EH (cell line): ENCODE measurements around the gene MSRB3.
"Not testable (repeated sequence)": the region's sequence is repeated elsewhere in the genome, so short reads cannot be mapped to it uniquely, and the experiment has no call there.

Experiments
- DNase-seq: peaks from one replicate; pipeline ENCODE4 v3.0.0-alpha.2; 2015; ENCODE audit warnings: low read depth

The MSRB3 gene

DNA sequence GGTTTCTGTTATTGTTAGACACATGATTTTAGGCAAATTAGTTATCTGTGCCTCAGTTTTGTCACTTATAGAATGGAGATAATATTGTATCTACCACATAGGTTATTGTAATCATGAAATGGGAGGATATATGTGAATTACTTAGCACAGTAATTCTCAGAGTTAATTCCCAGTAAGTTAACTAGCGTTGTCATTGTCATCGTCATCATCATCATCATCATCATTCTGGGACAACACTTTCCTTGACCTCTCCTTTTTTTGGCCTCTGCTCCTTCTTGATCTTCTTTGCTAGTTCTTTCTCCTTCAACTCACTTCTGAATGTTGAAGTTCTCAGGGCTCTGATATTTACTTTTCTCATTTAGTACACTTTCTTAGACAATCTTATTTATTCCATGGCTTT lies 13.8 kb downstream of the MSRB3 start:
- no peak for DNase-seq

DNA sequence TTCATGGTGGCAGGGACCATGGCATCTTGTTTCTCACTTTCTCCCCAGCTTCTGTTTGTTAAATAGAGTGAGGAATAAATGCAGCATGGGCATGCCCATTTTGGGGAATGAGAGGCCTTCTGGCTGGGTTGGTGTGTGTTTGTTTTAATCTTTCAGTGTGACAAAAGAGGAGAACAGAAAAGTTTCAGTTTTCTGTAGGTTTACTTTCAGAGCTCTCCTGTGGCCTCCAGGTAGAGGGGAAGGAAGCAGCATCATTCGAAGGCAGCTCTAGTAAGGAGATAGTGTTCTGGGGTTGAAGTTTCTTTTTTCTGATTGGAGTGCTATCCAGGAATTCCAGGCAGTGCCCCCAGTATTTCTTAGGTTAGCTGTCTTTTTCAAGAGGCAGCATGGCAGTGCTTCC lies 15.3 kb downstream of the MSRB3 start:
- no peak for DNase-seq

DNA sequence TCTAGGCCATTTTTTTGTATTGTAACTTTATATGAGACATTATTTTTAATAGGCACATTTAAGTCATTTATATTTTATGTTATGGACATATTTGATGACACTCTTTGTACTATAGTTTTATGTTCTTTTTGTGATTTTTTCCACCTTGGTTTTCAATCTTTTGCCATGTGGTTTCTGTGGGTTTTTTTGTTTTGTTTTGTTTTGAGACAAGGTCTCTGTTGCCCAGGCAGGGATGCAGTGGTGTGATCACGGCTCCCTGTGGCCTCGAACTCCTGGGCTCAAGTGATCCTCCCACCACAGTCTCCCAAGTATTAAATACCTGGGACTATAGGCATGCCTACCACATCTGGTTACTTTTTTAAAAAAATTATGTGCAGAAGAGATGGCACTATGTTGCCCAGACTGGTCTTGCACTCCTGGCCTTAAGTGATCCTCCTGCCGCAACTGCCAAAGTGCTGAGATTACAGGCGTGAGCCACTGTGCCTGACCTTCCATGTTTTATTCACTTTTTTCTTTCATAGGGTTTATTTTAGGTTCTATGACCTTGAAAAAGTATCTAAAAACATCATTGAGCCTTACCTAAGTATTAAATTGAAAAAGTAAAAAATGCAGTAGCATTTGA lies 16.3 kb downstream of the MSRB3 start:
- DNase-seq = no peak

DNA sequence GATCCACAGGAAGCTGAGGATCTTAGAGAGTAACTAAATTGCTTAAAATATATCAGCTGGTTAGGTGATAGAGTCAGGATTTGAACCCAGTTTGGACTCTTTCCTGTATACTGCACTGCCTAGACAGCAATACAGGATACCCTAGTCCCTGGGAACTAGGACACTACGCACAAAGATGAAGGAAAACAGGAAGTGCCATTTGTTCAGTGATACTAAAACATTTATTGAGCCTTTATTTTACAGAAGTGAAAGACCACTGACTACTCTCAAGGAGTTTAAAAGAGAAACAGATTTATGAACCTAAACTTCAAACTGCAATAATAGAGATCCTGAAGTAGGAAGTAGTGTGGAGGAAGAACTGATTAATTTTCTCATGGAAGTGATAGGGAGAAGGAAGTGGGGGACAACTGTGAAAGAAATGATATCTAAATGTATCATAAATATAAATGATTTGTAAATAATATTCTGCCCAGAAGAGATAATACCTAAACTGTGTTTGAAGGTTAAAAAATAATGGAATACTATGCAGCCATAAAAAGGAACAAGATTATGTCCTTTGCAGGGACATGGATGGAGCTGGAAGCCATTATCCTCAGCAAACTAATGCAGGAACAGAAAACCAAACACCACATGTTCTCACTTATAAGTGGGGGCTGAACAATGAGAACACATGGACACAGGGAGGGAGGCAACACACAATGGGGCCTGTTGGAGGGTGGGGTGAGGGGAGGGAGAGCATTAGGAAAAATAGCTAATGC lies 18.2 kb downstream of the MSRB3 start:
- no peak for DNase-seq

DNA sequence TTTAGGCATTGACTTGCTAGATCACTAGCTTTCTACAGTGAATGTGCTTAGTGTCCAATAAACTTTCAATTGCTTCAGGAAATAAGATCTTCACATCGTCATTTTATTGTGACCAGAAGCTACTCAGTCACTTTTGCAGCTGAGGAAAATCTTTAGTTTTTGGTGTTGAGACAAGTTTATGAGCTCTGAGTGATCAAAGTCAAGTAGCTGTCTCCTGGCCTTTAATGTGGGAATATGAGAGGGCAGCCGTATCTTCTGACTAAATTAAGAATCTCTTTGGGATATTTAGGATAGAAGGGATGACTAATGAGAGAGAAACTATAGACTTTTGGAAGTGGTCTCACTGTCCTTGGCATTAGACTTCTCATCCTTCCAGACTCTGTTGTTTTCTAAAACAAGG lies 21.6 kb downstream of the MSRB3 start:
- peak; percentile 37 for DNase-seq

DNA sequence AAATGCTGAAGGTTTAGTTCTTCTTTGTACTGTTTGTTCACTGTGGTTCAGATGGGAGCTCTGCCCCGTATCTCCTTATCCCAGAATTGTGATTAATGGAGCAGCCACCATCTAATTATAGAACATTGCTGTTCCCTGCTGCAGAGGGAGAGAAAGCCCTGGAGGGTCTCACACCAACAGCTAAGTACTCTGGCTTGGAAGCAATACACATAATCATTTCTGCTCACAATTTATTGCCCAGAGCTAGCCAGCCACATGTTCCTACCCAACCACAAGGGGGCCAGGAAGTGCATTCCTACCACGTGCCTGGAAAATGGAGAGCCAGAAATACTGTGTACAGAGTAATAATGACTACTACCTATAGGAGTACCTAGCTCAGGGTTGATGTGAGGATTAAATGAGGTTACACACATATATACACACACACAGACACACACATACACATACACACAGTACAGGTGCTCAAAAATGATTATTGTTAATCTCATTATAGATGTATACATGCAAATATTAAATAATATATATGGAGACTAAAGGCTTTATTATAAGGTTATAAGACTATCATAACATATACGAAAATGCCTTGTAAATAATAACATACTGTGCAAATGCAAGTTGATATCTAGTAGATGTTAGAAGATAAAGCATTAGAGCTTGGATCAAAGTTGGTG lies 22.3 kb downstream of the MSRB3 start:
- DNase-seq = peak; percentile 51

DNA sequence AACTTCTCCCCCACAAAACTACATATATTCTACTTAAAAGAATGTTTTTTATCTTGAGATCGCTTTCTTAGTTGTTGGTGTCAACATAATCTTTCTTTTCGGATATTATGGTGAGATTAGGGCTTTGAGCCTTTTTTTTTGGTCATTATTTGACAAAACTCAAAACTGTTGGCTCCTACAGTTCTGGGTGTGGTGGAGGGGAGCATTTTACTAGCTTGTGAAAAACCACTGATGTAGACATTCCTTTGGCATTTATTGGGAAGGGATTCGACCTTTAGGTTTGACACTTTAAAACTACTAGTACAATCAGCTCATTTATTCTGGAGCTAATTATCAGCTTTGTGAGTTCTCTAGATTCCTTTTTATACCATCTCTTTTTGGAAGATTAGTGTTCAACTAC lies 24.4 kb downstream of the MSRB3 start:
- DNase-seq = no peak

DNA sequence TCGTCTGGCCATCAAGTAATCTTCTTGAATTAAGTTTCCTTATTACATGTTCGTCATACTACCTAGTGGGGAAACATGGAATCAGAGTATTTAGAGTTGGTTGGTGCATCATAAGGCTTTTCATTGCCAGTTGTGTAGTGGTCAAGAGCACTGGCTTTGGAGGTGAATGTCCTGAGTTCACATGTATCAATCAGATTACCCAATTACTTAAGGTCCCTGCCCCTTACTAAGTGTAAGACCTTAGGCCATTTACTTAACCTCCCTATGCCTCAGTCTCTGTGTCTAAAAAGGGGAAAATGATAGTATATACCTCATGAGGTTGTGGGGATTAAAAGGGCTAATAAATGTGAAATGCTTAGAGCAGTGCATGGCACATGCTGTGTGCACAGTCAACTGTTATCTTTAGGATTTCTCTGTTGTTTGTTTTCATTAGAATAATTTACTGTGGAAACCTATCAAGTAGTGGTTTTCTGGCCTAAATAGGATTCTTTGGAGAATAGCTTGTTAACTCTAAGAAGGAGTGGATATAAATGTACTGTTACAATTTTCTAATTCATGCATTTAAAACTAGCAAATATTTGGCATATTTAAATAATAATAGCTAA lies 27.0 kb downstream of the MSRB3 start:
- DNase-seq = peak; percentile 46

DNA sequence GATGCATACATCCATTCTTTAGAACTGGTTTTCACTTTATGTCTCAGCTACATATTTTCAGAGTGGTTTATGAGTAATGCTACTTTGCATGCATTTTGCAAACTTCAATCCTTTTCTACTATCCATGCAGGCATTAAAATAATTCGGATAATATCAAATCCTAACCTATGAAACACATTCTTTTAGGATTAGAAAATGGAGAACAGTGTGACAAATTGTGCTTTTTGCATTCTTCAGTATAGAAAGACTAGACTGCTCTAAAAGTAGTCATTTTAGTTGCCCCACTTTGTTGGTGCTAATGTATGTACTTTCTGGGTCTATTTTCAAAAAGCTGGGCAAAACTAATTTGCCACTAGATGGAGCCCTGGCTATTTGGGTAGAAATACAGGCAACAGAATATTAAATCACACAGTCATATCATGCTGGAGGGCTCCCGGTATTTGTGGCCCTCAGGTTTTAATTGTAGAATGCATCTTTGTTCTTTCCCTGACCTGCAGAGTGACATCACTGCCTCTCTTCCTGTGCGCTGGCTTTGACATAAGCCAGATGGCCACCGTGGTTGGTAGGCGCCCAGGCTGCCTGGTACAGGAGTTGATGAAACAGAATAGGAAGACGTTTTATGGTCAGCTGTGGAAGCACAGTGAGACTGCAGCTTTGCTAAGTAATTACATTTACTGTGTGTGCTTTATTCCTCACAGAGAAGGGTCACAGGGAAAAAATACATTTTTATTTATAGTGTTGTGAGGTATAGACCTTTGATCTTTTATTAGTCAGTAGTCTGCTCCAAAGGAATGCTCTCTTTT lies 28.1 kb downstream of the MSRB3 start:
- peak; percentile 65 for DNase-seq

DNA sequence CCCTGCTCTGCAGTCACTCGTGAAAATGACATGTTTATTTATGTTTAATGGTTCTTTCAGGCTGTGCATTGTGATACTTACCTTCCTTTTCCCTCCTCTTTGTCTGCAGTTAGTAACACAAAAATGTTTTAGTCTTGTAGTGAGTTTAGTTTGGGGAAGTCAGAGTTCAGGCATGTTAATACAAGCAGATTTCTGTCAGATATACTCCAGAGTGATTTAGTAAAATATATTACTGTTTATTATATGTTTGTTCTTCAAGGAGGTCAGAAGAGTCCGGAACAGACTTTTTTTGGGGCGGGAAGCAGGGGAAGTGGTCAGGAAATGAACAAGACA lies 28.7 kb downstream of the MSRB3 start:
- DNase-seq = no peak

DNA sequence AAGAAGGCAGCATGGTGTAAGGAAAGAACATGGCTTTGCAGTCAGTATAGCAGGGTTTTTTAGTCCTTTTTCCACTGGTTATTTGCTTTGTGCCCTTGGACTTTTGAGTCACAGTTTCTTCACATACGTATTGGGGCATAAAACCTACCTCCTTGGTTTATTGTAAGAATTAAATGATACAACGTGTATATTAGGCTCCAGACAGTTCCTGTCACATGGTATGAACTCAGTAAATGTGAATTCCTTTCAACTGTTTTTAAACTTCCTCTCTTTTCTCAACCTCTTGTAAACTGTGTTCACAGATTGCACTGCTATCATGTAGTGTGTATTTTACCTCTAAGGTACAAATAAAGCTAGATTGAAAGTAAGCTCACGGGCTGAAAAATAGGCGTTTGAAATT lies 29.5 kb downstream of the MSRB3 start:
- DNase-seq = peak; percentile 43

DNA sequence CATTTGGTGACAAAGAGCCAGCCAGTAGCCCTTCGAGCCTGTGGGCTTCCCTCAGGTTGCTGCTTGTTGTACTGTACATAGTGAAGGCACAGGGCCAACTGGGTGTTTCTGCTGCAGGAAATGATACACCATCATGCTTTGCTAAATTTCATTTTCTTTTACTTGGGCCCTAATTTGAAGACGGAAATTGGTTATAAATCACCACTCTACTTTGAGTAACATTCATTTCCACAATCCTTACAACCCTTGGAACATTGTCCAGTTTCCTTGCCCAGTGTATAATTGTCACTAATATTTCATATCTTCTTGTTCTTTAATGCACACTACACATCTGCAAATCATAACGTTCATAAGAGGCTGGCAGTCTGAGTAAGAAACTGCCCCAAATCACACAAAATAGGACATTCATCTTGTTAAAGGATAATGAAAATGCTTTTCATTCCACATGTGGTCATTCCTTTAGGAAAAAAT lies 30.2 kb downstream of the MSRB3 start:
- DNase-seq = peak; percentile 63

DNA sequence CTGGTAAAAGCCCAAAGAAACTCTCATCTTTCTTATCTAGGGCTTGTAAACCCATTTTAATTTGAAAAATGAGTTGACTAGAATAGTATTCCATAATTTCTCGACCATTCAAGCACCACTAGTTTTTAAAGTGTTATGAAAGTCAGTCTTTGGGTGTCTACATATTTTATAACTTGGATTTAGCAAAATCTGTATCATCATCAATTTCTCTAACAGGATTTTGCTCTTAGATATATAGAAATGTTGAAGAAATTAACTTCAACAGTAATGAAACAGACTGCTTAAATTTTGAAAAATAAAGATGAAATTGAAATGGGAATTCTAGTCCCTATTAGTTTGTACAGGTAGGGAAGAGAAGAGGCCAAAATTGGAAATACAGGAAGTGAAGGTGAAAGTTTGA lies 32.8 kb downstream of the MSRB3 start:
- no peak for DNase-seq

DNA sequence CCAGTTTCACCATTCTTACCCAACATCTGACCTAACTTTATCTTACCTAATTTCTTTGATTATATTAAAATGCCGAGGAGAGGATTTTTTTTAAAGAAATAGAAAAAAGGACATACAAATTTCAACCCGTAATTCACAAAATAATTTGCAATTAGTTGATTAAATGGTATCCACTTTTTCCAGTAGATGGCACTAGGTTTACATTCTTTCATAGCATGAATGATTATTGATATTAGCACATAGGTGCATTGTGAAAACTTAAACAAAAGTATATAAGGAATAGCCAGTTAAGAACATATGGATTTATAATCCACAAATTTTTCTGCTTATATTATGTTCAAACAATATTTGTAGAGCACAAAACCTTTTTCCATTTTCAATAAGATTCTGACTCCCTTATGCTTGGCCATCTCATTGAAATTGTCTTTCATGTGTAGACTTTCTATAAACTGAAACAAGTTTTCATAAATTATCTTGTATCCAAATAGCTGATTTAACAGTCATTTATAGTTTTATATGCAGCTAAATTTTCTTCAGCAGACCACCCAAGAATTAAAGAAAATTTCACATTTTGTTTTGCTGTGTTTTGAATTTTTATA lies 35.3 kb downstream of the MSRB3 start:
- peak; percentile 29 for DNase-seq

DNA sequence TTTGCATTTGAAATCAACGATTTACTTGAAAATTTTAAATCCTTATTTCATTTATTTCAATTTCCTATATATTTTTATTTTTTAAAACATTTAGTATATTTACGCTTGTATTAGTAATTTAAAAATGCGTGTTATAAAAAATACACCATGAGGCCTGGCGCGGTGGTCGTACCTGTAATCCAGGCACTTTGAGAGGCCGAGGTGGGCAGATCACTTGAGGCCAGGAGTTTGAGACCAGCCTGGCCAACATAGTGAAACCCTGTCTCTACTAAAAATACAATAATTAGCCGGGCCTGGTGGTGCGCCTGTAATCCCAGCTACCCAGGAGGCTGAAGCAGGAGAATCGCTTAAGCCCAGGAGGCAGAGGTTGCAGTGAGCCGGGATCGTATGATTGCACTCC lies 36.8 kb downstream of the MSRB3 start:
- DNase-seq = not testable (repeated sequence)

DNA sequence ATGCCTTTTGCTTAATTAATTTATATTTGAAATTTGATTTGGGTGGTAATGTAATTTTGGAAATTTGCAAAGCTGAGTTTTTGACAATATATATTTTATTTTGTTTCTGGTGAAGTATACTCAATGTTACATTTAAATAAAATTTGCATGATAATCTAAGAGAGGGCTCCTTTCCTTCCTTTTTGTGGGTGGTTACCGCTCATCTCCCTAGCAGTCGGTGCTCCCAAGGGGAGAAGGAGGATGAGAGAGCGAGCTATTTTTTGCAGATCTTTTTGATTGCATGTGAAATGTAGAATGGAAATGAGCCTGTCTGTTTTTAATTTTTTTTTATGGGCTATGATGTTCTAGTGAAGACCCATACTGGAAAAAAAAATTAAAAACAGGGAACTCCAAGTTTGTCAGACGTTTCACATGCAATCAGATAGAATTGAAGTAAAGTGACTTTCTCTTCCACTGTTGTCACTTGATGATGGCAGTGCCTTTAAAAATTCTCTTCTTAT lies 39.8 kb downstream of the MSRB3 start:
- no peak for DNase-seq

DNA sequence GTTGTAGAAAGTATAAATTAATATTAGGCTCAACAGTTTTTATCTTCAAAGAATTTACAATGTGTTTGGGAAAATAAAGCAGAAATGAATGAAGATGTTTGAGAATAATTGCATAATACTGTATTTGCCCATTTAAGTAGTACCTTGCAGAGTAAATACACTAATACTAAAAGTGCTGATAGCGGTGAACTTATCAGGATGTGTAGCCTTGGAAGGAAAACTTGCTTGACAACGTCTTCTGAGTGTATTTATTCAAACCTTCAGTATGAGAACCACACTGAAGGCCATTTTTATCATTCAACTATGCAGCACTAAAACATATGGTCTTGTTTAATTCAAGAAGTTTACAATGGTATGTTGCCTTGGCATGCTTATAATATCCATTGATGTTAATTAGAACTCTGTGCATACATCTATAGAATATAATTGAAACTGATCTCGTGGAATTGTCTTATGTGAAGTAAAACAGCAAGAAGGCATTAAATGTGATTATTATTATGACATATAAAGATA lies 41.3 kb downstream of the MSRB3 start:
- DNase-seq = no peak

DNA sequence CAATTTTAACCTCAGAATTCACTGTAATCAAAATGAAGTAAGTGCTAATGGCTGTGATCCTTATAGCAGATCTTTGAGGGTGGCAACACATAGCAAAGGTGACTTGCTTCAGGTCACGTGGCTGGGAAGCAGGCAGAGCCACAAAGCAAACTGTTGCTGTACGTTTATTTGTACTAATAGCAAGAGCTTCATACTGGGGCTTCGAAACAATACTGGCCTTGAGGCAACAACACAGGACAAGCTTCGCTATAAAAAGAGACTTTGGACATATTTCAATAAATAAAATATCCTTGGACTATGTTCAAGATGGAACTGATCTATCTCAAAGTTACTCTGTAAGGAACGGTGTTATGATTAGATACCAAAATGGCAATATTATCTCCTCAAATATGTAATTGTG lies 44.6 kb downstream of the MSRB3 start:
- DNase-seq = no peak

DNA sequence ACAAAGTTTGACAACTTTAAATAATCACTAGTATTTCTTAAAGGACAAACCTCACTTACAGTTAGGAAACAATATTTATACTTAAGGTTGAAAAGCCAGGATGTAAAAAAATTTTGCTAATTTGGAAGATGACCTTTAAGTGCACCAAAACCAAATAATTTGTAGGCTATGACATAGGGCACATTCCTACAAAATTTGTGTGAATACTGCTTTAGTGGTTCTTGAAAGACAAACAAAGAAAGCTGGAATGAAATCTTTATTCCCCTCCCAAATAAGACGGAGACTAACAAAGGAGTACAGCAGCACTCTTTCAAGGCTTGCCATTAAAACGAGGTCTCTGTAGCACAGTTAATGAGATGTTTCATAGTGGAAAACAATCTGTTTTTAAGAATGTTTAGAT lies 45.6 kb downstream of the MSRB3 start:
- peak; percentile 60 for DNase-seq

DNA sequence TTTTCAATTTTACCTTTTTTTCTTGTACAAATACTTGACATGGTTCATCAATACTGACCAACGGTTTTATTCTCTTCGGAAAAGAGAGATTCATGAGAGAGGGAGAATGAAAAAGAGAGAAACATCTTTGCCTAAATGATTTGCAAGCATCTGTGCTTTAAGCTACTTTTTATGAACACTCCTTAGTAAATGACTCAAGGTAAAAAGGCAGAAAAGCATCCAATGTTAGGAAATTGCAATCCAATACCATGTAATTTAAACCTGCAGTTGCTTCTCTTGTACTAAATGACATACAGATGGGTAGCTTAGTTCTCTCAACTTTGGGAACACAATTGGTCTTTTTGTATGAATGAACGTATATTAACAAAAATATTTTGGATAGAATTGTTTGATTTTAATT lies 46.1 kb downstream of the MSRB3 start:
- DNase-seq = no peak

DNA sequence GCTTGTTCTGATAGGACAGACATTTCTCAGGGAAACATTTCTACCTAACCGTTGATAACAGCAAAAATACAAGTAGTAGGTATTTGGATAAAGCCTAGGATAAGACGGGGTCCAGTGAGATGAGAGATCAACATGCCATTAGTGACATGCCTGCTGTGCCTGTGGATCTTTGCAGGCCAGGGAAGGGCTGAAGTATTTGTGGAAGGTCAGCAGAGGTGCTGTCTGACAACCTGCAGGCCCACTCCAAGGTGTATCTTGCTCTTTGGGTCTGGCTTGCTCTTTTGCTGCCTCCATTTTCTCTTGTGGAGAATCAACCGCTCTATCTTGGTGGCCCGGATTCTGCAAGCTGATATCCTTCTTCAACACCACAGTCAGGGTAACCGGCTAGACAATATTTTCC lies 46.7 kb downstream of the MSRB3 start:
- DNase-seq = no peak
